Measurements from ENCODE around the gene FBXL7.

Gene FBXL7

GRCh38 chr5:15480436-15480835, 19.5 kb upstream of the FBXL7 start:
- H3K27ac ChIP-seq (ENCODE audit: low read depth, low read length) = no peak overlapping the region
- no peaks in the 10 kb centered on the region for H3K27me3 ChIP-seq (ENCODE audit: control insufficient read depth in 1 of 2, insufficient read depth in 2 of 2, low read length in 2 of 2)
- no peaks in the 10 kb centered on the region for H3K36me3 ChIP-seq (ENCODE audit: insufficient read depth, low read length)
- H3K9me3 ChIP-seq (ENCODE audit: low read length) = no peaks in the 10 kb centered on the region
- H3K9ac ChIP-seq (ENCODE audit: low read length) = no peak overlapping the region
- no peak overlapping the region for H3K4me3 ChIP-seq (ENCODE audit: low read depth in 1 of 2, low read length in 2 of 2)
- H3K4me1 ChIP-seq (ENCODE audit: insufficient read depth, low read length) = no peaks in the 10 kb centered on the region

DNA sequence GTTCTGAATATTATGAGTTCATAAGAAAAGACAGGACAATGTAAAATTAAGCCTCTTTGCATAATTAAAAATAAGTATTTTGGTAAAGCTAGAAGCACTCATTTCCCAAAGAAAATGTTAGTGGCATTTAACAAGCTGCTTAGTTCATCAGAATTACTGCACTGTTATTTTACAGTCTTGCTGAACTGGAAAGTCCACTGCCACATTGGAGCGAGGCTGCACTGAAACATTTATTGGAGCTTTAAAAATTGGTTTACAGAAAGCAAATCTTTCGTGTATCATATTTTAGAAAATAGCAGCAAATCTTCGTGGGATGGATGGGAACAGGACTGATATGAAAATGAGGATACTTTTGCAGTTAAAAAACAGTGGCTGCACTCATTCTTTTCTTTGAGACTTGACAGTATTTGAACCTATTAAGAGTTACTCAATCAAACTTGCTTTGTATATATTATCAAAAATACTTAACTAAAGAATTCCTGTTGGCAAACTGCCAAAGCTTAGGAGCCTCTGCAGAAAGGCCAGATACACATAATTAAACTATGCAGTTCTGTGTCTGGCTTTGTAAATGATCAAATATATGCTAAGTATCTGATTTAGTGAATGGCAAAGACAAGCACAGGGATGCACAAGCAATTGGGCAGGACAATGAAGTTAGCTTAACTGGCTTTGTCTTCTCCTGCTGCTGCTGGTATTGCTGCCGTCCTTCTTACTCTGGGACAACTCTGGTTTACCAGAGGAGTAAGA, 16.5 kb upstream of the FBXL7 start:
- H3K27ac ChIP-seq (ENCODE audit: low read depth, low read length) = no peak overlapping the region
- H3K4me3 ChIP-seq (ENCODE audit: low read depth in 1 of 2, low read length in 2 of 2) = no peak overlapping the region
- H3K9me3 ChIP-seq (ENCODE audit: low read length) = no peaks in the 10 kb centered on the region
- no peaks in the 10 kb centered on the region for H3K27me3 ChIP-seq (ENCODE audit: control insufficient read depth in 1 of 2, insufficient read depth in 2 of 2, low read length in 2 of 2)
- H3K36me3 ChIP-seq (ENCODE audit: insufficient read depth, low read length) = no peaks in the 10 kb centered on the region
- H3K9ac ChIP-seq (ENCODE audit: low read length) = no peak overlapping the region
- no peaks in the 10 kb centered on the region for H3K4me1 ChIP-seq (ENCODE audit: insufficient read depth, low read length)

GRCh38 chr5:15487228-15487627, 12.8 kb upstream of the FBXL7 start:
- H3K27ac ChIP-seq (ENCODE audit: low read depth, low read length) = no peak overlapping the region
- no peaks in the 10 kb centered on the region for H3K9me3 ChIP-seq (ENCODE audit: low read length)
- H3K4me3 ChIP-seq (ENCODE audit: low read depth in 1 of 2, low read length in 2 of 2) = no peak overlapping the region
- no peaks in the 10 kb centered on the region for H3K36me3 ChIP-seq (ENCODE audit: insufficient read depth, low read length)
- no peaks in the 10 kb centered on the region for H3K4me1 ChIP-seq (ENCODE audit: insufficient read depth, low read length)
- no peaks in the 10 kb centered on the region for H3K27me3 ChIP-seq (ENCODE audit: control insufficient read depth in 1 of 2, insufficient read depth in 2 of 2, low read length in 2 of 2)
- H3K9ac ChIP-seq (ENCODE audit: low read length) = no peak overlapping the region

DNA sequence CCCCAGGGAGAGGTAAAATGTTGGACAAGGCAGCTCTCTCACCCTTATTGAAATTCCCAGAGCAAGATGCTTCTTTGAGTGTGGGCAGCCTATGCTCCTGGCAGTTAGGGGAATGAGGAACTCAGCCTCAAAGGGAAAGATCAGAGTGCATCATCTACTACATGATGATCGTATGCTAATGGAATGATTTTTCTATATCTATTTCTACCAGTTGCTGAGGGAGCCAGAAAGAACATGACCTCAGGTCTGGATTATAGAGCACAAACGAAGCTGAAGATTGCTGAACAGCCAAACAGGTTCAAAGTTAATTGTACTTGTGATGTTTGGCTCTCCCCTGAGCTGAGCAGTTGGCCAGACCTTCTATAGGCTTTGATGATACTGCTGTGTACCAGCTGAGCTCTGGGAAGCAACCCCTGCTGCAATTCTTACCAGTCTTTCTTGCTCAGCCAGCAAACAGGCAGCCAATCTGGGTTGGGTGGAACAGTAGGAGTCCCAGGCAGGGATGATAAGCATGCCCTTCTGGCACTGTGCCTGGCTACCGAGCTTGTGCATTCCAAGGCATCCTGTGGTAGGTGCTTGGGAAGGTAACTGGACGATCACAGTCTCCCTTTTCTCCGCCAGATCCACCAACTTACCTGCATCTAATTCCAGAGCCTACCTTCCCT, 10.3 kb upstream of the FBXL7 start:
- Histone ChIP-seq H3K9me3 (ENCODE audit: low read length) (no peaks in the 10 kb centered on the region), H3K4me3 (ENCODE audit: low read depth in 1 of 2, low read length in 2 of 2) (no peak overlapping the region), H3K9ac (ENCODE audit: low read length) (no peak overlapping the region), H3K27ac (ENCODE audit: low read depth, low read length) (no peak overlapping the region), H3K36me3 (ENCODE audit: insufficient read depth, low read length) (no peaks in the 10 kb centered on the region), H3K27me3 (ENCODE audit: control insufficient read depth in 1 of 2, insufficient read depth in 2 of 2, low read length in 2 of 2) (no peaks in the 10 kb centered on the region), H3K4me1 (ENCODE audit: insufficient read depth, low read length) (no peaks in the 10 kb centered on the region)

DNA sequence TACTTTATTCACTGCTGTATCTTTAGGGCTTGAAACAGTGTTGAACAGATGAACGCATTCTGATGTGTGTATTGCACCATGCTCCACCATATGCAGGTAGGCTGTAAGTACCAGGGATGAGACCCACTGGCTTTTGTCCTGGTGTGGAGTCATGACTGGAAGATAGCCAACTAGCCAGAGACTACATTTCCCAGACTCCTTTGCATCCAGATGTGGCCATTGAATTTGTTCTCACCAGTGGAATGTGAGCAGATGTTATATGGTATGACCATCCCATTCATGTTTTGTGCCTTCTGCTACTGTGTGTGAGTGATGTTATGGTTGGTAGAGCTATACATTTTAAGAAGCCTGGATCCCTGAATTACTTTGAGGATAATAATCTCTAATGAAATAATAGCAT, 7.4 kb upstream of the FBXL7 start:
- no peaks in the 10 kb centered on the region for H3K27me3 ChIP-seq (ENCODE audit: control insufficient read depth in 1 of 2, insufficient read depth in 2 of 2, low read length in 2 of 2)
- H3K27ac ChIP-seq (ENCODE audit: low read depth, low read length) = no peak overlapping the region
- no peaks in the 10 kb centered on the region for H3K4me1 ChIP-seq (ENCODE audit: insufficient read depth, low read length)
- no peaks in the 10 kb centered on the region for H3K9me3 ChIP-seq (ENCODE audit: low read length)
- no peaks in the 10 kb centered on the region for H3K36me3 ChIP-seq (ENCODE audit: insufficient read depth, low read length)
- H3K9ac ChIP-seq (ENCODE audit: low read length) = no peak overlapping the region
- H3K4me3 ChIP-seq (ENCODE audit: low read depth in 1 of 2, low read length in 2 of 2) = no peak overlapping the region

DNA sequence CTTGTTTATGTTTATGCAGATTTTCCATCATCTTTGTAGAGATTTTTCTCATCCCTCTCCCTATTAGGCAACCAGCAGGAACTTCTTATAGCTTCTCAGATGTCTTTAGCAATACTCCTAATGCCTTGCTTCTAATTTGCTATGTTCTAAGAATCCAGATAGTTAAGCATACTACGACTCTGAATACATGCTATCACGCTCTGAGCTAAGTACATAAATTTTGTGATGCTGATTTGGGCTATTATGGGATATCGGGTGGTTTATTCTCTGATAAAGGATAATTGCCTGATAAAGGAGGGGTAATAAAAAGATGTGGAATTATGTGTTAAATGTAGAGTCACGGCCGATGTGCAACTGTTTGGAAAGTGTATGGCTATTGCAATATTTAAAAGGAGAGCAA, 6.5 kb upstream of the FBXL7 start:
- H3K9me3 ChIP-seq (ENCODE audit: low read length) = no peaks in the 10 kb centered on the region
- H3K9ac ChIP-seq (ENCODE audit: low read length) = no peak overlapping the region
- H3K4me1 ChIP-seq (ENCODE audit: insufficient read depth, low read length) = no peaks in the 10 kb centered on the region
- no peaks in the 10 kb centered on the region for H3K36me3 ChIP-seq (ENCODE audit: insufficient read depth, low read length)
- H3K27ac ChIP-seq (ENCODE audit: low read depth, low read length) = no peak overlapping the region
- no peaks in the 10 kb centered on the region for H3K27me3 ChIP-seq (ENCODE audit: control insufficient read depth in 1 of 2, insufficient read depth in 2 of 2, low read length in 2 of 2)
- H3K4me3 ChIP-seq (ENCODE audit: low read depth in 1 of 2, low read length in 2 of 2) = no peak overlapping the region

DNA sequence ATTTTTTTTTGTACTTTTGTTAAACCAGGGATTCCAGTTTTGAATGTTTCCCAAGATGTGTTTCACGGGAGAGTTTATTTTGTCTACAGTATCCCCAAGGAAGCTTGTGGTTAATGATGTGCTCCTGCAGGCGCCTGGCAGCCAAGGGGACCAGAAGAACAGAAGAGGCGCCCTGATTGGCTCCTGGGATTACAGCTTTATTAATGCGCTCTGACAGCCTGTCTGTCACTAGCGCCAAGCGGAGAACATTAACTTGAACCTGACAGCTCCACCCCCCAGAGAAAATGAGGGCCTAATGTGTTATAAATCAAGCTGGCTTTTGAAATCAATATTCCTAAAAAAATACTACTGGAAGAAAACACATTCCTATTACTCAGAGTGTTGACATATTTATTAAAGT, 5.0 kb upstream of the FBXL7 start:
- Histone ChIP-seq H3K9ac (ENCODE audit: low read length) (no peak overlapping the region), H3K27me3 (ENCODE audit: control insufficient read depth in 1 of 2, insufficient read depth in 2 of 2, low read length in 2 of 2) (no peaks in the 10 kb centered on the region), H3K4me3 (ENCODE audit: low read depth in 1 of 2, low read length in 2 of 2) (no peak overlapping the region), H3K4me1 (ENCODE audit: insufficient read depth, low read length) (no peaks in the 10 kb centered on the region), H3K9me3 (ENCODE audit: low read length) (no peaks in the 10 kb centered on the region), H3K27ac (ENCODE audit: low read depth, low read length) (no peak overlapping the region), H3K36me3 (ENCODE audit: insufficient read depth, low read length) (no peaks in the 10 kb centered on the region)

- no peak overlapping the region for H3K9ac ChIP-seq (ENCODE audit: low read length)
- H3K36me3 ChIP-seq (ENCODE audit: insufficient read depth, low read length) = no peaks in the 10 kb centered on the region
- H3K4me3 ChIP-seq (ENCODE audit: low read depth in 1 of 2, low read length in 2 of 2) = no peak overlapping the region
- H3K9me3 ChIP-seq (ENCODE audit: low read length) = no peaks in the 10 kb centered on the region
- no peaks in the 10 kb centered on the region for H3K4me1 ChIP-seq (ENCODE audit: insufficient read depth, low read length)
- H3K27me3 ChIP-seq (ENCODE audit: control insufficient read depth in 1 of 2, insufficient read depth in 2 of 2, low read length in 2 of 2) = no peaks in the 10 kb centered on the region
- H3K27ac ChIP-seq (ENCODE audit: low read depth, low read length) = no peak overlapping the region
Observed at GRCh38 chr5:15496886-15497285, 3.1 kb upstream of the FBXL7 start.

DNA sequence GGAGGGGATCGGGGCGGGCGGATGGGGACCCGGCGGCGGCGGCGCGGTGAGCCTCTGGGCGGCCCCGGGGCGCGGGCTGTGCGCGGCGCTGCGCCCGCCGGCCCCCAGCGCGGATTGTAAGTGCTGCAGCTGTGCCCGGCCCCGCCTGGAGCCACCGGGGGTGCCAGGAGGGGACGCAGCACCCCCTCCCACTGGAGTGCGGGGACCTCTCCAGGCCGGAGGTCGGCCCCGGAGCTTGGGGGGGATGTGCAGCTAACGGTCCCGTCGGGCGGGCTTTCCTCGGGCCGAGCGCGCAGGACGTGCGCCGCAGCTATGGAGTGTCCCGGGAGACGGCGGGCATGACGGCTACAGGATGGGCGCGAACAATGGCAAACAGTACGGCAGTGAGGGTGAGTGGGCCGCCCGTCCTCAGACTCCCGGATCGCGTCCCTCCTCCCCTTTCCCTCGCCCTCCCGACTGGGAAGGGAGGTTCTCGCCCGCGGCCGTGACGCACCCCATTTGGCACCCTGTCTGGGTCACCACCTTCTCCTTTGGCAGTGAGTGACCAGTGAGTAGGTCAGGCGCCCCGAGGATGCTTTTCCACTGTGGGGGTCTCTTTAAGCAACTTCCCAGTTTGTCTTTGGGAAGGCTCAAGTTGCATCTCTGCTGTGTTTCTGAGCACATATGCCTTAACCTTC, 483 bp downstream of the FBXL7 start:
- Histone ChIP-seq H3K27me3 (ENCODE audit: control insufficient read depth in 1 of 2, insufficient read depth in 2 of 2, low read length in 2 of 2) (no peaks in the 10 kb centered on the region), H3K9ac (ENCODE audit: low read length) (peak overlapping the region; percentile 4), H3K36me3 (ENCODE audit: insufficient read depth, low read length) (no peaks in the 10 kb centered on the region), H3K27ac (ENCODE audit: low read depth, low read length) (peak overlapping the region; percentile 80), H3K4me3 (ENCODE audit: low read depth in 1 of 2, low read length in 2 of 2) (peak overlapping the region; percentile 83 to 90), H3K9me3 (ENCODE audit: low read length) (no peaks in the 10 kb centered on the region), H3K4me1 (ENCODE audit: insufficient read depth, low read length) (peaks cover 9% of the 10 kb centered on the region)

DNA sequence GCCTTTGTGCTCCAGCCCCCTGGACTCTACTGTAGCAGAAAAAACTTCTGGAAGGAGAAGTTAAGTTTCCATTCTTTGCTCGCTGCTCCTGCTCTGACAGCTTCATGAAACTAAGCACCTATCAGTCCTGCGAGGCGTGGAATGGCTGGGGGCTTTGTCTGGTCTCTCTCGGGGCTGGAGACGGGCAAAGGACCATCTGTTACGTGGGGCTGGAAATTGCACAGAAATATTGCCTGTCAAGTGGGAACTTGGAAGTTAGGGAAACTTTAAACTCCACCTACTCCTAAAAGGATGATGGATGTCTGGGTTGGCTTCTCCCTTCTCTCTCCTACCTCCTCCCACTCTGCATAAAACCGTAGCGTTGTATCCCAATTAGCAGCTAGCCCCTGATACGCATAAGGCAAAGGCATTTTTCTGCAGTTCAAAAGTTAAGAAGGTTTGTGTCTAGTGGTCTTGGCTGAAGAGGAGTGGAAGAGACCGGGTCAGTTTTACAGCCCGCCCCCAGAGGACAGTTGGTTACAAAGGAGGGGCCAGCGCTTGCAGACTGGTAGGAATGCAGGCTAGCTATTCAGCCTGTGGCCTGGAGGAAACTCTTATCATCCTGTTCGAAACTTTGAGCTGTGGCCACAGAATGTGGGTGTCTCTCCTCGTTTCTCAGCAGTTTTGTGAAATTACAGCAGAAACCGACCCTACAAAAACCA, 1.3 kb downstream of the FBXL7 start:
- H3K4me3 ChIP-seq (ENCODE audit: low read depth in 1 of 2, low read length in 2 of 2) = peak overlapping the region; percentile 83 to 90
- peak overlapping the region; percentile 80 for H3K27ac ChIP-seq (ENCODE audit: low read depth, low read length)

DNA sequence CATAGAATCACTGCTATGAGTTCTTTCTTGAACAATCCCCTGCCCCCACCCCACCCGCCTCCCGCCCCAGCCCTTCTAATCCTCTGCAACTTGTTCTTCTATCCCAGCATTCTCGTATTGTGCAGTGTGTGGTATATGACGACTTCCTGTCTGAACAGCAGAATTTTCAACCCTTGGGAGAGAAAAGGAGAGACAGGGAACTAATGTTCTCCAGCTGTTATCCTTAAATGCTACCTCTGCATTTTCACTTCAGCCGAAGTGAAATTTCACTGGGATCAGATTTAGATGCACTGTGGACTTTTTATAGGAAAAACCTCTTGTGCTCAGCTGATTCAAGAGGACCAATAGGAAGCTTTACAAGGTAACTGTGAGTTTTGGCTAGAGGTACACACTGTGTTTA, 2.2 kb downstream of the FBXL7 start:
- Histone ChIP-seq H3K27me3 (ENCODE audit: control insufficient read depth in 1 of 2, insufficient read depth in 2 of 2, low read length in 2 of 2) (no peaks in the 10 kb centered on the region), H3K9me3 (ENCODE audit: low read length) (no peaks in the 10 kb centered on the region), H3K36me3 (ENCODE audit: insufficient read depth, low read length) (no peaks in the 10 kb centered on the region), H3K27ac (ENCODE audit: low read depth, low read length) (peak overlapping the region; percentile 80), H3K9ac (ENCODE audit: low read length) (no peak overlapping the region), H3K4me1 (ENCODE audit: insufficient read depth, low read length) (peaks cover 9% of the 10 kb centered on the region), H3K4me3 (ENCODE audit: low read depth in 1 of 2, low read length in 2 of 2) (no peak overlapping the region)

More for the DNA sequence above, 1.3 kb downstream of the FBXL7 start:
- Histone ChIP-seq H3K27me3 (ENCODE audit: control insufficient read depth in 1 of 2, insufficient read depth in 2 of 2, low read length in 2 of 2) (no peaks in the 10 kb centered on the region), H3K9ac (ENCODE audit: low read length) (peak overlapping the region; percentile 4), H3K4me1 (ENCODE audit: insufficient read depth, low read length) (peaks cover 9% of the 10 kb centered on the region), H3K36me3 (ENCODE audit: insufficient read depth, low read length) (no peaks in the 10 kb centered on the region), H3K9me3 (ENCODE audit: low read length) (no peaks in the 10 kb centered on the region)
